Choroid plexus epithelial cell (primary cell): Measurements from ENCODE around the gene NLRP6.

Experiments
- DNase-seq: peaks from one replicate; pipeline ENCODE4 v3.0.0-alpha.2; 2010; ENCODE audit warnings: low read depth
- H3K4me3 ChIP-seq: 2 replicates; pipeline ENCODE4 v1.5.1; 2011; ENCODE audit warnings: low read depth, mild to moderate bottlenecking, control low read depth, low read length, moderate library complexity
- CTCF ChIP-seq: conservative IDR thresholded peaks from 2 replicates; pipeline ENCODE4 v1.5.1; 2011; ENCODE audit warnings: low read depth, mild to moderate bottlenecking, control low read depth, inconsistent platforms, low read length, moderate library complexity

NLRP6 gene

GRCh38 chr11:287821-288477 lies 9.7 kb downstream of the NLRP6 start:
- no peak for DNase-seq
- peak overlapping the region; percentile 56 for H3K4me3 ChIP-seq
- TF ChIP-seq CTCF = no peak

- no peak for TF ChIP-seq CTCF
- no peak for DNase-seq
- peak within 1 kb of the TSS; percentile 56 for H3K4me3 ChIP-seq
Measured at GRCh38 chr11:288478-289397, 10.5 kb downstream of the NLRP6 start, which contains the start of gene PGGHG. PGGHG (plus strand) TSS chr11:289126; CDS start chr11:289817, 691 bp downstream.

GRCh38 chr11:289398-289711 lies 11.1 kb downstream of the NLRP6 start:
- H3K4me3 ChIP-seq = peak overlapping the region; percentile 14

GRCh38 chr11:289712-290620 lies 11.8 kb downstream of the NLRP6 start:
- no peak for TF ChIP-seq CTCF
- DNase-seq = no peak
- no peak overlapping the region for H3K4me3 ChIP-seq

More at GRCh38 chr11:289398-289711, 11.1 kb downstream of the NLRP6 start:
- no peak for DNase-seq
- TF ChIP-seq CTCF = no peak

- TF ChIP-seq CTCF = no peak
Measured at GRCh38 chr11:290621-291231, 12.5 kb downstream of the NLRP6 start.

More at GRCh38 chr11:290621-291231, 12.5 kb downstream of the NLRP6 start:
- DNase-seq = no peak
- H3K4me3 ChIP-seq = no peak overlapping the region
